NCI-H82 (cell line): ENCODE measurements around the gene GRIN3A.
"Not testable (repeated sequence)": the region's sequence is repeated elsewhere in the genome, so short reads cannot be mapped to it uniquely, and the experiment has no call there.

Experiments used
- DNase-seq: peaks from one replicate; lab custom pipeline; 2025; lab: John Stamatoyannopoulos, UW

The GRIN3A gene

DNA sequence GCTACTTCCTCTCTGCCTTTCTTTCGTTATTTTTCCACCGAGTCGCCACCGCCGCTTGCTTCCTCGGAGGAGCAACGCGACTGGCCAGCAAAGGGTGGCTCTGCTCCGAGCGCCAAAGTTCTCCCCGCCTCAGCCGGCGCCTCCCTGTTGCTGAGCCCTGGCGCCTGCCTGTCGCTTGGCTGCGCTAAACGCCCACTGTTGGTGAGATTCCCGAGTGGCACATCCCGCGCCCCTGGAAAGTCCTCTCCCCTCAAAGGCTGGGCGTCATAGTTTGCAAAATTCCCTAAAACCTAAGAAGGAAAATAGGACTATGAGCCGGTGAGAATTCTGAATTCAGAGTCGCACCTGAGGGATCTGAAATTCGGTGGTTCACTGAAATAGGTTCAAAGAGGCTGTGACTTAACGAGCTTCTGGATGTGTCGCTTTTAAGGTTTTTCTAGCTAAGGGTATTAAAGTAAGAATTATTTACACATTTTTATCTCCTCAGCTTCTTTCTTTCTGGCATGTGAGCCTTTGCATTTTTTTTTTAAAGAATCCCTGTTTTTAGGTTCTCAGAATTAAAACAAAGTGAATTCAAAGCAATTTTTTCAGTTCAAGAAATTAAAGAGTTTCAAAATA, at the start of gene GRIN3A:
Gene GRIN3A, minus strand, starts transcription at position 82 of the 618 bp plus-strand sequence. CDS start 668 bp downstream, outside the sequence.
- peak; percentile 52 for DNase-seq

DNA sequence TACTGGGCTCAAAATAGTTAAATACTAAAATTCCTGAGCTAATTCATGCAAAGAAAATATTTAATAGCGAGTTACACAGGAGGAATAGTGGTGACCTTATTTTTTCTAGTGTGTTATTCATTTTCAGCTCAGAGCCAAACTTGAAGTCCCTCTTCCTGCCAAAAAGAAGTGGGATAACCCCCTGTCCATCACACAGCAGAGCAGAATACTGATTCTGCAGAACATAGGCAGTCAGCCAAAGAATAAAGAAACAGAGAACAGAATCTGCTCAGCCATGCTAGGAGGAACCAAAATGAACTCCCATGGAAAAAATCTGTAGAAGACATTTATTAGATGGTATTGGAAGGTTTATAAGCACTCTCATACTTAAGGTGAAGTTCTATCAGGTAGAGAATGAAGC, 49.4 kb upstream of the GRIN3A start:
- DNase-seq: no peak

DNA sequence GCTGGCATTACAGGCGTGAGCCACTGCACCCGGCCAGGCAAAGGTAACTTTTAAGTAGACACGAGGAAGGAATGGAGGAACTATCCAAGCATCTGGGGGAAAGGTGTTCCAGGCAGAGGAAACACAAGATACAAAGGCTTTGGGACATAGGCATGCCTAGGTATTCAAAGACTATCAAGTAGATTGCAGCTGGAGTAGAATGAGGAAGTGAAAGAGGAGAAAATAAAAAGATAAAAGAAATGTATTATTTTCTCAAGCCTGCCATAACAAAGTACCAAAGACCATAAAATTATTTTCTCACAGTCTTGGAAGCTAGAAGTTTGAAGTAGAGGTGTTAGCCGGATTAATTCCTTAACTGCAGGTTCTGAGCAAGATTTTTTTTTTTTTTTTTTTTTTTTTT, 39.9 kb upstream of the GRIN3A start:
- no peak for DNase-seq

DNA sequence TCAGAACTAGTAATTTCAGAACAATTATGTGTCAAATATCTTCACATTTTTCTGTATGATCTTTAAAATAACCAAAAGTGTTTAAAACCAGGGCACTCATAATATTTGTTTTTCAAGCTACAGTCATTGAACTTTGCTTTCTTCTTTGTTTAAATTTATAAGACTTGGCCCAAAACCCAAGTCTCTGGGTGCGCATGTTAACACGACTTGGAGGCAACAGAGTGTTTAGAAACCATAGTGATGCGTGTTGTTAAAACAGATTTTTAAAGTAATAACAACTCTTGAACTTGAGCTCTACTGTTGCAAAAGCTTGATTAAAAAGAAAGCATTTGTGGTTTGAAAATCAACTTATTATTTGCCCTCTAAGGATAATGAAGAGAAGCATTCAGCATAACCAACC, 26.0 kb upstream of the GRIN3A start:
- DNase-seq: no peak

DNA sequence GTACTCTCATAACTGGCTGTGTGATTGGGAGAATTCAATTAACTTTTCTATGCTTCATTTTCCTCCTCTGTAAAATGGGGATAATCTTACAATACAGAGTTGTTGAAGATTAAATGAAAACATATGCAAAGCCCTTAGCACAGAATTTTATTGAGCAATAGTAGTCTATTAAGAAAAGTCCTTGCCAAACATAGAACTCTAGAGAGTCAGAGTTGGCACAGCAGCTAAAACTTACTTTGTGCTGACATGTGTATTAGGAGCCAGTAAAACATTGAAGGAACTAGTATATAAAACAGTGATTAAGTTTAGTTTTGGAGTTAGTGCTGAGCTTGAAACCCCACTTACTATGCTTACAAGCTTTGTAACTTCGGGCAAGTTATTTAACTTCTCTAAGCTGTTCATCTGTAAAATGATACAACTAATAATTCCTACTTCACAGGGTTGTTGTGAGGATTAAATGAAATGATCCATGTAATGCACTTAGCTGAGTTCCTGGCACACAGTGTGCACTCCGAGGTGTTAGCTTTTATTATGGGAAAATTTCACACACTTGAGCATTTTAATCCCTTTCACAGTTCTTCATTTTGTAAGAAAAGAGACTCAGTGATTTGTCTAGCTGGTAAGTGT, 20.0 kb upstream of the GRIN3A start:
- no peak for DNase-seq

DNA sequence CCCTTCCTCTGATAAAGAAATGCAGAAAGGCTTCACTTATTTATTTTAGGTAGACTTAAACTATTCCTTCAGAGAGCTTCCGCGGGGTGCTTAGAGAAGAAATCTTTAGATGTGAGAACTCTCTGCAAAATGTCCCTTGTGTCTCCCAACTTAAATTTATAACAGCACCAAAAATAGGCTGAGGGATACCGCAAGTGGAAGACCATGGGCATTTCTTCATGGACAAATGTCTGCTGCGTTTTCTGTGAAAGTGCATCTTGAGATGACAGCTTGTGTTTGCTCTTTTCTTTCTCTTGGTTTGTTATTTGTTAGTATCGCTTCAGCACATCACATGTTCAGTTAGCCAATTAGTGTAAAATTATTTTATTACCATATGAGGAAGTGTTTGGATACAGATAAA, 15.3 kb upstream of the GRIN3A start:
- DNase-seq: no peak

DNA sequence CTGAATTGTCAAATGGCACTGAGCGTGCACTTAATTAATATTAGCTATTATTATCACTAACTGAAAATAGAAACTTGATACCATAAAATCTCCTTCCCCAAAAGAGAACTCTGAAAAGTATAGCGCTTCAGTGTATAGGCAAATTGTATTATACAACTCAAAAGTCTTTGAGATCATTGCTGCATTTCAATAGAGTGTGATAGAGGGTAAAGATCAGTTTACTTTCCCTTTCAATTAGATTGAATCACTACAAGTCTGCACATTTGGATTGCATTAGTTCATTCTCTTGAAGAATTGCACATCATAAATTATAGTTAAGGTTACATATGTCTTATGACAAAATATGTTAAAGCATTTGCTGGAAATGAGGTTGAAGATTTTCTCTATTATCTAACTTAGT, 13.4 kb upstream of the GRIN3A start:
- DNase-seq: no peak

DNA sequence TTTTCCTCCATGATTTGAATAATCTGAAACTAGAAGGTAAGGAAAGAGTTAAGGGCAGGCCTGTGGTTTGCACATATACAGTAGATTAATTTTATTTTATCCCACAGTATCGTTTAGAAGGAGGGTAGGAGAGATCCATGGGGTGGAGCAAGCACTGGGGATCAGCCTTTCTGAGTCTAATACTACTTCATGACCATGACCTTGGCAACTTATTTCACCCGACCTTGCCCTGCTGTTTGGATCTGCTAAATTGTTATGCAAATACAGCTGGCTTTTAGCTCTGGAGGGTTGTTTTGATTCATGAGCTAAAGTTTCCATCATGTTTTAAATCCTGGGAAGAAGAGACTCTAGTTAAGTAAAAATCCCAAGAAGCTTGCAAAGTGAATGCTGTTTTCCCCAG, 864 bp upstream of the GRIN3A start:
- no peak for DNase-seq

DNA sequence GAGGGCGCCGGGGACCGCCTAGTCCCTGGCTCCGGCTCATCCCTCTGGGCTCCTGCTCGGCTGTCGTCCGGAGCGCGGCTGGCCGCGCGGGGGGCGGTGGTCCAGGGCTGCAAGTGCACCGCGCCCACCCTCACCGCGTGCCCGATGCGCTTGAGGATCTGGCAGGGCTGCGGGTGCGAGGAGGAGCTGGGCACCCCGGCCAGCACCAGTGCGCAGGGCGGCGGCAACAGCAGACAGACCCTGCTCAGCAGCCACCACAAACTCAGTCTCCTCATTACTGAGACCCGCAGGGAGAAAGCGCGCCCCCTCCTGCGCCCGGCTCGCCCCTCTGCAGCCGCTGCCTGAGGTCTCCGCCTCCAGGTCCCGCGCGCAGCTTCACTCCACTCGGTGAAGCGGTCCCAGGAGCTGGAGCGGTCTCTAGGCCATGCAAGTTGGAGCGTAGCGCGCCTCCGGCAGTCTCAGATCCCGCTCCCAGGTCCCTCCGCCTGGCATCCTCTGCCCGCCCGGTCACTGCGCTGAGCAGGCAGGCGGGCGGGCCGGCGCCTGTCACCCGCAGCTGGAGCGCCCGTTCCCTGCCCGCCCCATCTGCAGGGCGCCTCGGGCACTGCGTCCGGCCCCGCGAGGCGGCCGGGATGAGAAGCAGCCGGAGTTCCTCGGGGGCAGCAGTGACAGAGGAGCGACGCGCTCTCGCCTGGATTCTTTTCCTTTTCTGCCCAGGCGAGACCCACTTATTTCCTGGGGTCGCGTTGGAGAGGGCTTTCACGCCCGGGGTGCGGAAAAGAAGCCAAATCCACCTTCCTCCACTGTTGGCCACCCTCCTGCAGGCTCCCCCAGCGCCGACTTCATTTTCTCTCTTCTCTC, 512 bp downstream of the GRIN3A start:
- peak; percentile 25 for DNase-seq

DNA sequence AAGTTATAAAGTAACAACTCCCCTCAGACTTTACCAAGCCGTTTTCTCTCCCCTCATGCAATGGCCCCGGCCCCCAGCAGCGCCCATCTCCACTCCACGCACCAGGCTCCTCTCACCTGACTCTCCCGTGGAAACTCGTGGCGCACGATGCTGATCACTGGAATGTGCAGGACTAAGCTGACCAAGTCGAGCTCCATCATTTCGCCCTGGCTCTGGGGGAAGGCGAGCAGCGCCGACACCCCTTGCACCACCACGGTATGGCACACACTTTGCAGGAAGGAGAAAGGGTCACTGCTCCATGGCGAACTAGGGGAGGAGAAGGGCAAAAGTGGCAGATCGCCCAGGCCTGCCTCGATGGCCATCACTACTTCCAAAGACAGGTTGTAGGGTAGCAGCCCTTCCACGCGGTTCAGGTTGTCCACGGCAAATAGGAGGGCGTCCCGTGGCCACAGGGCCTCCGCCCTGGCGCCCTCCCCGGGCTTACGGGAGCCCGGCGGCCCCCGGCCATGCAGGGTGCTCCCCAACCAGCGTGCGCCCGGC, 1.2 kb downstream of the GRIN3A start:
- no peak for DNase-seq

DNA sequence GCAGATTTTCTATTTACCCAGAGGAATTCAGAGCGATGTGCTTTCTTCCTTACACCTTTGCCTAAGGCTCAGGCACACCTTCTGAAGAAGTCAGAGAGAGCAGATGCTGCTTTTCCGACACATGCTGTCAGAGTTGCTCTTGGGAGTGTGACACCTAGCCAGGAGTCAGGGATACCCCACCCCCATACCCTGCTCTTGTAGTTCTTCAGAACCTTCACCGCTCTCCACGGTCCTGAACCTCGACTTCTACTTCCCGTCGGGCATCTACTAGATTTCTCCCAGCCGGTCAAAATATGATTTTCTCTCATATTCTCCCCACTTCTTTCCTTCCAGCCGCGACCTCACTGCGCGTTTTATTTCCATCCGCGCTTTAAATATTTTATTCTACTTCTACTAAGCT, 1.7 kb downstream of the GRIN3A start:
- DNase-seq: peak; percentile 5

DNA sequence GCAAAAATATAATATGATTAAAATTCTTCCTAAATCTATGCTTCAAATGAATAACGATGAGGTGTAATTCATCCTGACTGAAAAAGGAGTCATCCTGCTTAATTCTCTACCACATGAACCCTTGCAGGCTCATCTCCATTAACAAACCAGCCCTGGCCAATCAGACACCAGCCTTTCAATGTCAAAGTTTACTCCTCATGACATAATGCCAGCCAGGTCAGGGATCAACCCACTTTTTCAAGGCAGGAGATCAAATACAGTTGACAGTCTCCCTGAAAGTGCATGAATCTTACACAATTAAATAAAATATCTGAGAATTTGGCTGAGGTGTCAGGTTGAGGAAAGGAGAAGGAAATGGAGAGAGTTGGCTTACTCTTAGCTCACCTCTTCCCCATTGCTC, 7.0 kb downstream of the GRIN3A start:
- DNase-seq: no peak

DNA sequence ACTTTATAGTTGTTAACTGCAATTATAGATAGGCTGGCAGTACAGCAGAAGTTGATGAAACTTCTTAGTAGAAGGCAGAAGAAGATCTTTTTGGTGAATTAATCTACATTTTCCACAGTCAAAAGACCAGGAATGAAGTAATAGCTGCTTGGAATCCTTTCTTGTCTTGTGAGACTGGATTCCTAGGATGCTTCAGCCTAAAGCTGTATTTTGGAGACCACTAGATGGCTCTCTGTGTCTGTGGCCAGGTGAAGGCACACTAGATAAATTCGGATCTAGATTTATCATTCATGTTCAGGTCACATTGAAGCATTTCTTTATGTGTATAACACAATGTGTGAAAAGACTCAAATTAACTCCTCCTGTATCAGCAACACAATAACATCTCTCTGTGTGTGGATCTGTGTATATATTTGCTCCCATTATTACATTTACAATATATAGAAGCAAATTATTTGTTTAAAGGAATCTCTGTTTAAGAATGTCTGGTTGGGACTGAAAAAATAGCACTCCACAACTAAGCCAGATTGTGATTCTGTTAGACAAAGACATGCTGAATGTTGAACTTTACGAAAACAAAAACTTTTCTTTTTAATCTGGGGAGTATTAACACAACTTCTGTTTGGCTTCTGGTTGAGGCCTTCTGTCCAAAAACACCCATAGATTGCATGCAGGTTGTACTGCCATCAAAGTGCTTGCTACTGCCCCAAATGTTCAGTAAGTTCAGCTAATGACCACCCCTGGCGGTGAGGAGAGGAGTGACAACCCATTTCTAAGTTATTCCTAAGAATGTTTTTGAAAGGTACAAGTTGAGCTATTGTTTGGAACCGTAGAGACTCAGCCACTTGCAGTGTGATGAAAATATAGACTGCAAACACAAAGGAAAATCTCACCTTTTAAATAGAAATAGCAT, 10.6 kb downstream of the GRIN3A start:
- DNase-seq: peak; percentile 50

DNA sequence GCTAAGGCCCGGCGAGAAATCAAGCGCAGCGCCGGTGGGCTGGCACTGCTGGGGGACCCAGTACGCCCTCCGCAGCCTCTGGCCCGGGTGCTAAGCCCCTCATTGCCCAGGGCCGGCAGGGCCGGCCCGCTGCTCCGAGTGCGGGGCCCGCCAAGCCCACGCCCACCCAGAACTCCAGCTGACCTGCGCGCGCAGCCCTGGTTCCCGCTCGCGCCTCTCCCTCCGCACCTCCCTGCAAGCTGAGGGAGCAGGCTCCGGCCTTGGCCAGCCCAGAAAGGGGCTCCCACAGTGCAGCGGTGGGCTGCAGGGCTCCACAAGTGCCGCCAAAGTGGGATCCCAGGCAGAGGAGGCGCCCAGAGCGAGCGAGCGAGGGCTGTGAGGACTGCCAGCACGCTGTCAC, 14.2 kb downstream of the GRIN3A start:
- DNase-seq: not testable (repeated sequence)

DNA sequence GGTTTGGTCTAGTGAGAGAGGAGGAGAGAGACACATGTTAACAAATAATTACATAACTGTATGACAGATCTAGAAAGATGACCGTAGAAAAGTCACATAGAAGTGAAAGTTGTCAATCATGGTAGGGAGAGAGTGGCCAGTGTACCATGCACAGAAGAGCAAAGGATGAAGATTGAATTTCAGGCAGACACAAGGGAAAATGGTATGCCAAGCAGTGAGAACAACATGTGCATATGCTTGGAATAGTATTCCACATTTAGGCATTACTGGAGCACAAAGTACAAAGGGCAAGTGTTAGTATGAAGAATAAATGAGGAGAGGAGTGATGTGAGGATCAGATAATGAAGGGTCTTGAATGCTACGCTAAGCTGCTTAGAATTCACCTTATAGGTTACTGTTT, 20.3 kb downstream of the GRIN3A start:
- no peak for DNase-seq

DNA sequence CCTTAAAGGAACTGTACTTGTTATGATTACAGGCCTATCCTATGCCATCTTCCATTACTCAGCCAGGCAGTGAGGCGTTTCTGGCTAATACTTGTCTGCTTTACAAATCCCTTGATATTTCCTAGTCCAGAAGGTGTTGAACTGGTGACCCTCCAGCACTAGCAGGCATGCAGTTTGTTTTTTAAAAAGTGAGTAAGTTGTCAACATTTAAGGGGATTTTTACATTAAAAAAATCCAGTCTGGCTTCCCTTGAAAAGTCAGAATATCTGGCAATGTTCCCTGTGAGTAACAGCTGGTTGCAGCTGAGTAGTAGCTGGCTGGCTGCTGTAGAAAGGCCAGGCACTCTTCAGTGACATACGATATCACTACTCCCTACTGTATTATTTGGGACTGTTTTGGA, 21.8 kb downstream of the GRIN3A start:
- DNase-seq: no peak

DNA sequence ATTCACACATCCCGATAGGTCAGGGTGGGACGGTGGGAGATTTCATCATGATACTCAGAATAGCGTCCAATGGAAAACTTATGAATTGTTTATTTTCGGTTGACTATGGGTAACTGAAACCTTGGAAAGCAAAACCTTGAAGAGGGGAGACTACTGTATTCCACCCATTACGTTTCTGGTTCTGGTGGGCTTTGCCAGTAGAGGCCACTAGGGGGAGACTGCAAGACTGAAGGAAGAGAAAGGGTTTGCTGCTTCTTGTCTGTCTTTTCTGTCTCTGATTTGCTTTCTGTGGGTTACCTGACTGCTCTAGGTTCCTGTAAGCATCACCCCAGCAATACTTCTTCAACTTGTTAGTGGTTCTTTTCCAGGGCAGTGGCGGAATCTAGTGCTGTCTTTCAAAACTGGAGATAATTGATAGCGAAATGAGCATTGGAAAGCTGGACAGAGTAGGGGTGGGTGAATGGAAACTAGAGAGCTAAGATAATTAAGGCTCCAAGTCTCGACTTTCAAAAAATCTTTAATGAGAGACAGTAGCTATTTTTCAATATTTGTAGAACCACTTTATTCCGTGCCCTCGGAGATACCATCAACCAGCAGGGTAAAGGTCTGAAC, 27.0 kb downstream of the GRIN3A start:
- peak; percentile 59 for DNase-seq

DNA sequence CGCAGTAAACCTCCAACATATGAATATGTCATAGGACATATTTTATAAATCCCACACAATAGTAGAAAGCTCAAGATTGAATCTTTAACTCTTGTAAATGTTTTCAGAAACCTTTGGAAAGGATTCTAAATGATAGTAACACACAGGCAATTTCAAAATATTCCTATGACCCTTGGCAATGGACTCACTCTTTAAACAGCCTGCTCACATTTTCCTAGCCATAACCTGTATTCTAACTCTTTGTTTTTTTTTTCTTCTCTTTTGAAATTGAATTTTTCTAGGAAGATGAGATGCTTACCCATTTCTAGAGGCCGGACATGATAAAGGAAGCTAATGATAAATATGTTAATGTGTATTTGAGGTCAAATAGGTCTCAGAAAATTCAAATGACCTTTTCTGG, 29.6 kb downstream of the GRIN3A start:
- no peak for DNase-seq

DNA sequence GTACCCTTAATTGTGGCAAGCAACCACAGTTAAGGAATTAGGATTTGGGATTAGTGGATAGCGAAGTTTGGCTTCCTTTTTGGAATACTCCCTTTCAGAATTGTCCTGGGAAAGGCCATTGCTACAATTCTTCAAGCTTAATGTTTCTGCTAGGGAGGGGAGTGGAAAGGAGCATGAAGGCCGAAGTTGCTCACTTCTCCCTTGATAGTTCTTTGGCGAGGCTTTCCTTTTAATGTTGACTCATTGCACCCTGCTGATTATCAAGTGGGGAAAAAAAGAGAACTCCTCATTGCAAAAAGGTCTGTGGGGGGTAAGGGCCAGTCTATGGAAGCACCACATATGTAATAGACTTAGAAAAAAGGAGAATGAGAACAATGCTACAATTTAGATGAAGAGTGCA, 30.7 kb downstream of the GRIN3A start:
- no peak for DNase-seq

DNA sequence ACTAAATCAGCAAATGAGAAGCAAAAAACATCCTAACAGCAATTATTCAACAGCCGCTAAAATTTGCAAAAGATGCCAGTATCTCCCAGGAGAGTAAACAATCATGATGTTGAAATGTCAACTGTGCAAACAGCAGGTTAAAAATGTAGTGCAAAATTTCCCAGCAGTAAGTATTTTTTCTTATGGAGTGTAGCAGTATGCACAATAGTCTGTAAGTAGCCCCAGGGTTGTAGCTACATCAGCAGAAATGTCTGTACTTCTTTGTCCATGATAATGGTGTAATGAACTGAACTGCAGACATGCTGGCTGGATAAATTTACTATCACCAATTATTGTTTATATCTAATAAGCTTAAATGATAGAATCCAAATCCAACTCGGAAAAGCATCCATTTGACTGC, 31.4 kb downstream of the GRIN3A start:
- no peak for DNase-seq

DNA sequence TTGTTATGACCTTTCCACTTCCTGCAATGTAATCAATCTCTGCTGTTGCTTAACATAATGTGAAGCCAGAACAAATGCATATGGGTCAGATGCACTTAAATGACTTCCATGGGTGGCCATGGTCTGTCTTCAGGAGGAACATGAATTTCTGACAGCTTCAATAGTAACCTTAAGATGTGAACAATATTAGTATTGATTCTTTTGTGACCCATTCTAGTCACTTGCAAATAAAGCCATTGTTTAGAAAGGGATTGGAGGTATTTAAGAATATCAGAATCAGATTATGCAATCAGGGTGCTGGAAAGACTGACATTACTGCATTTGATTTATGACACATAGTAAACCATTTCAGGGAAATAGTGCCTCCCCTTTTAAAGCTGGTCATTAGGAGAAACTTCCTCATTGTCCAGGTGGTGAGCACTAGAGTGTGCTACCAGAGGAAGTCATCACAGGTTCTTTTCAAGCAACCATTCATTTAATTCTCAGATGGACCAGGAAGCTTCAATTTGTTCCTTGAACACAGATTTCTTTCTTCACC, 32.1 kb downstream of the GRIN3A start:
- DNase-seq: peak; percentile 2
